ENCODE results near the gene PDE1C. TPM values are rescaled to one million over a fixed set of nuclear protein-coding genes. Genes with fewer than 3 reads are reported as not detected.

The PDE1C gene
- total and polyA plus RNA-seq, 2 donors (not counting 1 experiment from before 2014, with no cell fraction given), result 16.6 to 27.6 TPM

GRCh38 chr7:32033006-32033405, 37.2 kb downstream of the PDE1C start:
- Histone ChIP-seq H3K4me1 (ENCODE audit: control insufficient read depth, extremely low read depth, insufficient read depth, low read length) (no peaks in the 10 kb centered on the region), H3K27ac (ENCODE audit: insufficient read depth, low read length) (no peak overlapping the region), H3K9ac (ENCODE audit: insufficient read depth, low read length) (no peak overlapping the region), H3K9me3 (ENCODE audit: control insufficient read depth, insufficient read depth, low read depth, low read length) (no peaks in the 10 kb centered on the region), H3K36me3 (ENCODE audit: control insufficient read depth, insufficient read depth, low read length) (no peaks in the 10 kb centered on the region), H3K27me3 (ENCODE audit: control insufficient read depth, insufficient read depth, low read length) (no peaks in the 10 kb centered on the region), H3K4me3 (replicated peaks in 1 of 4; ENCODE audit: control extremely low read depth in 1 of 4, insufficient read depth in 1 of 4, low read depth in 3 of 4, low read length in 4 of 4) (no peak overlapping the region), H3K79me2 (ENCODE audit: control insufficient read depth, insufficient read depth, low read length) (no peaks in the 10 kb centered on the region), H4K20me1 (ENCODE audit: control insufficient read depth, extremely low read depth, insufficient read depth, low read length) (no peaks in the 10 kb centered on the region), H3K4me2 (ENCODE audit: extremely low read depth, insufficient read depth, low read length) (no peak overlapping the region), H2AFZ (ENCODE audit: low read length) (no peak overlapping the region)
- peak in 1 of 2 donors; percentile 56 for DNase-seq (ENCODE audit: low read depth in 2 of 2)
- TF ChIP-seq EZH2 (IDR thresholded peaks at IDR 0.05; ENCODE audit: low read length, missing control alignments) (no peak), CTCF (conservative IDR thresholded peaks at IDR 0.05 in 1 of 2, IDR thresholded peaks at IDR 0.05 in 1 of 2; ENCODE audit: low read depth in 1 of 2, low read length in 2 of 2) (no peak)

- no peaks in the 10 kb centered on the region for H3K4me1 ChIP-seq (ENCODE audit: control insufficient read depth, extremely low read depth, insufficient read depth, low read length)
Observed at GRCh38 chr7:32032211-32032610, 38.0 kb downstream of the PDE1C start.

GRCh38 chr7:32030904-32031692, 39.1 kb downstream of the PDE1C start:
- H3K4me3 ChIP-seq (replicated peaks in 1 of 4; ENCODE audit: control extremely low read depth in 1 of 4, insufficient read depth in 1 of 4, low read depth in 3 of 4, low read length in 4 of 4), result no peak overlapping the region
- TF ChIP-seq EZH2 (IDR thresholded peaks at IDR 0.05; ENCODE audit: low read length, missing control alignments), result no peak
- no peak for TF ChIP-seq CTCF (conservative IDR thresholded peaks at IDR 0.05 in 1 of 2, IDR thresholded peaks at IDR 0.05 in 1 of 2; ENCODE audit: low read depth in 1 of 2, low read length in 2 of 2)
- H3K27me3 ChIP-seq (ENCODE audit: control insufficient read depth, insufficient read depth, low read length), result no peaks in the 10 kb centered on the region

More at GRCh38 chr7:32032211-32032610, 38.0 kb downstream of the PDE1C start:
- no peak overlapping the region for H3K4me2 ChIP-seq (ENCODE audit: extremely low read depth, insufficient read depth, low read length)
- no peak for DNase-seq (ENCODE audit: low read depth in 2 of 2)
- no peak overlapping the region for H2AFZ ChIP-seq (ENCODE audit: low read length)
- no peaks in the 10 kb centered on the region for H3K36me3 ChIP-seq (ENCODE audit: control insufficient read depth, insufficient read depth, low read length)
- H4K20me1 ChIP-seq (ENCODE audit: control insufficient read depth, extremely low read depth, insufficient read depth, low read length), result no peaks in the 10 kb centered on the region
- H3K79me2 ChIP-seq (ENCODE audit: control insufficient read depth, insufficient read depth, low read length), result no peaks in the 10 kb centered on the region
- H3K9me3 ChIP-seq (ENCODE audit: control insufficient read depth, insufficient read depth, low read depth, low read length), result no peaks in the 10 kb centered on the region
- TF ChIP-seq EZH2 (IDR thresholded peaks at IDR 0.05; ENCODE audit: low read length, missing control alignments) (no peak), CTCF (conservative IDR thresholded peaks at IDR 0.05 in 1 of 2, IDR thresholded peaks at IDR 0.05 in 1 of 2; ENCODE audit: low read depth in 1 of 2, low read length in 2 of 2) (no peak)
- H3K27ac ChIP-seq (ENCODE audit: insufficient read depth, low read length), result no peak overlapping the region
- H3K4me3 ChIP-seq (replicated peaks in 1 of 4; ENCODE audit: control extremely low read depth in 1 of 4, insufficient read depth in 1 of 4, low read depth in 3 of 4, low read length in 4 of 4), result no peak overlapping the region
- no peaks in the 10 kb centered on the region for H3K27me3 ChIP-seq (ENCODE audit: control insufficient read depth, insufficient read depth, low read length)
- no peak overlapping the region for H3K9ac ChIP-seq (ENCODE audit: insufficient read depth, low read length)

More at GRCh38 chr7:32030904-32031692, 39.1 kb downstream of the PDE1C start:
- Histone ChIP-seq H3K9me3 (ENCODE audit: control insufficient read depth, insufficient read depth, low read depth, low read length) (no peaks in the 10 kb centered on the region), H3K27ac (ENCODE audit: insufficient read depth, low read length) (no peak overlapping the region), H3K79me2 (ENCODE audit: control insufficient read depth, insufficient read depth, low read length) (no peaks in the 10 kb centered on the region), H2AFZ (ENCODE audit: low read length) (no peak overlapping the region), H4K20me1 (ENCODE audit: control insufficient read depth, extremely low read depth, insufficient read depth, low read length) (no peaks in the 10 kb centered on the region), H3K9ac (ENCODE audit: insufficient read depth, low read length) (no peak overlapping the region), H3K4me1 (ENCODE audit: control insufficient read depth, extremely low read depth, insufficient read depth, low read length) (no peaks in the 10 kb centered on the region), H3K36me3 (ENCODE audit: control insufficient read depth, insufficient read depth, low read length) (no peaks in the 10 kb centered on the region), H3K4me2 (ENCODE audit: extremely low read depth, insufficient read depth, low read length) (no peak overlapping the region)
- peak in 1 of 2 donors; percentile 35 for DNase-seq (ENCODE audit: low read depth in 2 of 2)
